B cell (primary cell): ENCODE results near the gene SRD5A1.

ENCODE experiments used
- CTCF ChIP-seq: fragments of 200-600 bp; IDR thresholded peaks from one replicate; pipeline ENCODE4 v1.8.0; 2022; ENCODE audit warnings: antibody characterized with exemption, mild to moderate bottlenecking
- EZH2 ChIP-seq: IDR thresholded peaks from 2 replicates; pipeline ENCODE4 v1.6.1; 2012; ENCODE audit warnings: borderline replicate concordance, low read depth, mild to moderate bottlenecking, moderate library complexity, low read length; ENCODE audit not compliant: insufficient read depth, poor library complexity, severe bottlenecking

- TF ChIP-seq CTCF = no peak
- no peak for TF ChIP-seq EZH2
Observed at GRCh38 chr5:6673031-6673430, 39.8 kb downstream of the SRD5A1 start.
